K562 (cell line): ENCODE data around the gene CCNQ.

Source experiments
- BCLAF1 ChIP-seq, 2 experiments: fragments of 450-650 bp in 1 of 2; IDR thresholded peaks; 2 replicates each; pipeline ENCODE4 v1.6.1; 2011 to 2017; ENCODE audit warnings: low read depth in 2 of 2, antibody characterized with exemption in 1 of 2, borderline replicate concordance in 1 of 2, low read length in 1 of 2, mild to moderate bottlenecking in 1 of 2, mixed read lengths in 1 of 2; ENCODE audit not compliant: control insufficient read depth in 1 of 2
- CREBBP ChIP-seq: IDR thresholded peaks from one replicate; pipeline ENCODE4 v1.6.1; 2012; ENCODE audit warnings: low read depth, mild to moderate bottlenecking, control low read depth, inconsistent platforms, low read length
- E2F4 ChIP-seq: sonication (generic); formaldehyde crosslinking; IDR thresholded peaks from 2 replicates; pipeline ENCODE4 v1.8.0; 2022; ENCODE audit warnings: mild to moderate bottlenecking, low read depth, missing genetic modification reagents
- FOSL1 ChIP-seq: fragments of 200-800 bp; sonication (Bioruptor generic); conservative IDR thresholded peaks from 2 replicates; pipeline ENCODE4 v1.6.1; 2016; ENCODE audit warnings: missing genetic modification characterization, missing compliant biosample characterization
- MED1 ChIP-seq: sonication (generic); formaldehyde crosslinking; IDR thresholded peaks from 2 replicates; pipeline ENCODE4 v1.8.1; 2023; ENCODE audit warnings: missing genetic modification reagents, borderline replicate concordance

GRCh38 chrX:153547195-153547594 lies 51.7 kb downstream of the CCNQ start:
- TF ChIP-seq FOSL1 (tag) (peak; percentile 44; the same call in 1 of the 2 replicates), E2F4 (CRISPR knock-in tag) (no peak), MED1 (CRISPR knock-in tag) (no peak), BCLAF1 (IDR thresholded peaks at IDR 0.05; ENCODE audit: borderline replicate concordance in 1 of 2, control insufficient read depth in 1 of 2, low read depth in 2 of 2, low read length in 1 of 2) (no peak), CREBBP (no peak)
